HCT116 (cell line): ENCODE measurements around the gene OCA2. TPM values are rescaled to one million over a fixed set of nuclear protein-coding genes. Genes with fewer than 3 reads are reported as not detected.

Experiments
- ATAC-seq: fragments of 200-7000 bp; cut with Tn5 transposase; 2 replicates; pipeline ENCODE4 v1.9.1; 2020; ENCODE audit warnings: mild to moderate bottlenecking, moderate library complexity
- BruUV-seq: library from RNA; stranded (reverse); fragments of 400-500 nt; replicated peaks from 2 replicates; lab custom pipeline; 2021; lab: Mats Ljungman, UMichigan
- CTCF ChIA-PET: fragments of 300-600 bp; sonication (Branson Sonifier 250); formaldehyde crosslinking; loops from one replicate; lab custom pipeline; 2021; ENCODE audit warnings: antibody characterized with exemption; lab: Charles Lee
- POLR2A ChIA-PET: fragments of 300-600, 350-600 bp; sonication (Branson Sonifier 250); formaldehyde crosslinking; loops from one replicate; lab custom pipeline; 2021; ENCODE audit warnings: antibody characterized with exemption; lab: Charles Lee
- RAD21 ChIA-PET, 2 experiments: fragments of 300-600 bp; sonication (Branson Sonifier 250); formaldehyde crosslinking; loops; one replicate each; lab custom pipeline; 2023; ENCODE audit warnings: low total read pairs in 2 of 2; ENCODE audit not compliant: uncharacterized antibody in 2 of 2, unreplicated experiment in 2 of 2, low non-redundant PET in 1 of 2; lab: Charles Lee
- DNase-seq: peaks from one replicate; pipeline ENCODE4 v3.0.0-alpha.2; 2010; ENCODE audit warnings: low read depth, low spot score
- H2AFZ ChIP-seq: fragments of 200-600 bp; shearing (Covaris generic), sonication (generic); 2 replicates; pipeline ENCODE4 v1.6.1; 2017; ENCODE audit warnings: low read depth, mixed run types, mixed read lengths, antibody characterized with exemption, low read length; ENCODE audit not compliant: poor library complexity, severe bottlenecking
- H3K27ac ChIP-seq: 2 replicates; pipeline ENCODE4 v1.5.1; 2012; ENCODE audit warnings: low read depth, low read length
- H3K27me3 ChIP-seq: fragments of 200-600 bp; sonication (generic); 2 replicates; pipeline ENCODE4 v1.6.1; 2016; ENCODE audit warnings: mixed run types, low read length, mixed read lengths; ENCODE audit not compliant: insufficient read depth
- H3K36me3 ChIP-seq, 2 experiments: fragments of 200-500 bp in 1 of 2; fragments of 200-600 bp in 1 of 2; sonication (Bioruptor generic) in 1 of 2; sonication (generic) in 1 of 2; 2 replicates each; pipeline versions ENCODE4 v1.5.1 to v1.6.1; 2014 to 2016; ENCODE audit warnings: low read length in 2 of 2, inconsistent platforms in 1 of 2, mixed read lengths in 1 of 2, mixed run types in 1 of 2; ENCODE audit not compliant: insufficient read depth in 2 of 2, control insufficient read depth in 1 of 2
- H3K4me1 ChIP-seq, 2 experiments: fragments of 200-600 bp in 1 of 2; sonication (generic) in 1 of 2; 2 replicates each; pipeline versions ENCODE4 v1.5.1 to v1.6.1; 2012 to 2017; ENCODE audit warnings: low read length in 2 of 2, inconsistent platforms in 1 of 2, mild to moderate bottlenecking in 1 of 2, mixed read lengths in 1 of 2, mixed run types in 1 of 2, moderate library complexity in 1 of 2; ENCODE audit not compliant: insufficient read depth in 2 of 2, control insufficient read depth in 1 of 2
- H3K4me2 ChIP-seq: fragments of 200-600 bp; sonication (generic); 2 replicates; pipeline ENCODE4 v1.6.1; 2017; ENCODE audit warnings: mixed run types, low read length, mixed read lengths
- H3K4me3 ChIP-seq, 2 experiments: fragments of 200-600 bp in 1 of 2; sonication (generic) in 1 of 2; replicated peaks in 1 of 2; 2 replicates each; pipeline ENCODE4 v1.5.1; 2011 to 2016; ENCODE audit warnings: low read length in 2 of 2, control low read depth in 1 of 2, low read depth in 1 of 2, mild to moderate bottlenecking in 1 of 2, mixed read lengths in 1 of 2, mixed run types in 1 of 2
- H3K79me2 ChIP-seq: fragments of 200-600 bp; sonication (generic); 2 replicates; pipeline ENCODE4 v1.6.1; 2017; ENCODE audit warnings: mild to moderate bottlenecking, mixed run types, low read length, moderate library complexity, mixed read lengths; ENCODE audit not compliant: insufficient read depth
- H3K9ac ChIP-seq: fragments of 200-600 bp; sonication (generic); 2 replicates; pipeline ENCODE4 v1.6.1; 2016; ENCODE audit warnings: low read length, mixed read lengths
- H3K9me2 ChIP-seq: fragments of 200-600 bp; sonication (generic), shearing (Covaris generic); 2 replicates; pipeline ENCODE4 v1.6.1; 2017; ENCODE audit warnings: mixed run types, mild to moderate bottlenecking, moderate library complexity; ENCODE audit not compliant: insufficient read depth
- H3K9me3 ChIP-seq, 2 experiments: fragments of 200-500 bp in 1 of 2; fragments of 200-600 bp in 1 of 2; sonication (Bioruptor generic) in 1 of 2; sonication (generic) in 1 of 2; 2 replicates each; pipeline ENCODE4 v1.6.1; 2014 to 2017; ENCODE audit warnings: low read length in 2 of 2, mixed read lengths in 2 of 2, inconsistent platforms in 1 of 2, low read depth in 1 of 2, mild to moderate bottlenecking in 1 of 2, mixed run types in 1 of 2, moderate library complexity in 1 of 2; ENCODE audit not compliant: control insufficient read depth in 1 of 2, insufficient read depth in 1 of 2
- H4K20me1 ChIP-seq: fragments of 200-600 bp; sonication (generic), shearing (Covaris generic); 2 replicates; pipeline ENCODE4 v1.6.1; 2017; ENCODE audit warnings: mixed run types, mild to moderate bottlenecking, moderate library complexity; ENCODE audit not compliant: insufficient read depth
- RAD21 ChIP-seq: IDR thresholded peaks from 2 replicates; pipeline ENCODE4 v1.6.1; 2012; ENCODE audit warnings: low read depth, mild to moderate bottlenecking
- SIN3A ChIP-seq: IDR thresholded peaks from 2 replicates; pipeline ENCODE4 v1.6.1; 2012; ENCODE audit warnings: low read depth
- SP1 ChIP-seq: IDR thresholded peaks from 2 replicates; pipeline ENCODE4 v1.6.1; 2012; ENCODE audit warnings: low read depth
- YY1 ChIP-seq: IDR thresholded peaks from 2 replicates; pipeline ENCODE4 v1.6.1; 2011; ENCODE audit warnings: low read length, low read depth, moderate library complexity, mild to moderate bottlenecking; ENCODE audit not compliant: insufficient replicate concordance; ENCODE audit errors: extremely low read depth
- intact Hi-C: fragments of 100-400 bp; cut with micrococcal nuclease; formaldehyde crosslinking; loops from 2 replicates; pipeline ENCODE4 v1.10.0; 2022
- total RNA-seq: library from RNA; stranded (reverse); gene quantifications from one replicate; pipeline ENCODE4 v1.2.1, GENCODE V29; 2021; ENCODE audit not compliant: unreplicated experiment
- TF ChIP-seq, protein P1 (sequence below): IDR thresholded peaks from 2 replicates; pipeline ENCODE4 v1.6.1; 2012; ENCODE audit warnings: low read depth

Gene OCA2
- total RNA-seq, 1 experiment from 2014 or later = not detected

DNA sequence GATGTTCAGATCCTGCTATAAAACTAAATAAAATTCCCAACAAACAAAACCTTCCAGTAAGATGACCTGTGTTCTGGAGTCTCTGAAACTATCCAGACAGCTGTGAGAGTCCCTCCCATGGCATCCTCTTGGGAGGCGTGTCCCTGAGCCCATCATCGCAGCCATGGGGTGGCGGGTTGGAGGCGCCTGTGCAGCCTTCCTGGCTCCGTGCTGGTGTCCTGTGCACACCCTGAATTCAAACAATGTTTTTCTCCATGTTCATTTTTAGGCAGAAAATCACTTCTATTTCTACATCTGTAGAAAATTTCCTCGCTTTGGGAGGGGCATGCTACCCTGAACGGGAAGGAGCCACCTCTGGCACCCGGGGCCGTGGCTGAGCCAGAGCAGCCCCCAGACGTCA, 19.4 kb upstream of the OCA2 start (continued):
- TF ChIP-seq, protein P1, sequence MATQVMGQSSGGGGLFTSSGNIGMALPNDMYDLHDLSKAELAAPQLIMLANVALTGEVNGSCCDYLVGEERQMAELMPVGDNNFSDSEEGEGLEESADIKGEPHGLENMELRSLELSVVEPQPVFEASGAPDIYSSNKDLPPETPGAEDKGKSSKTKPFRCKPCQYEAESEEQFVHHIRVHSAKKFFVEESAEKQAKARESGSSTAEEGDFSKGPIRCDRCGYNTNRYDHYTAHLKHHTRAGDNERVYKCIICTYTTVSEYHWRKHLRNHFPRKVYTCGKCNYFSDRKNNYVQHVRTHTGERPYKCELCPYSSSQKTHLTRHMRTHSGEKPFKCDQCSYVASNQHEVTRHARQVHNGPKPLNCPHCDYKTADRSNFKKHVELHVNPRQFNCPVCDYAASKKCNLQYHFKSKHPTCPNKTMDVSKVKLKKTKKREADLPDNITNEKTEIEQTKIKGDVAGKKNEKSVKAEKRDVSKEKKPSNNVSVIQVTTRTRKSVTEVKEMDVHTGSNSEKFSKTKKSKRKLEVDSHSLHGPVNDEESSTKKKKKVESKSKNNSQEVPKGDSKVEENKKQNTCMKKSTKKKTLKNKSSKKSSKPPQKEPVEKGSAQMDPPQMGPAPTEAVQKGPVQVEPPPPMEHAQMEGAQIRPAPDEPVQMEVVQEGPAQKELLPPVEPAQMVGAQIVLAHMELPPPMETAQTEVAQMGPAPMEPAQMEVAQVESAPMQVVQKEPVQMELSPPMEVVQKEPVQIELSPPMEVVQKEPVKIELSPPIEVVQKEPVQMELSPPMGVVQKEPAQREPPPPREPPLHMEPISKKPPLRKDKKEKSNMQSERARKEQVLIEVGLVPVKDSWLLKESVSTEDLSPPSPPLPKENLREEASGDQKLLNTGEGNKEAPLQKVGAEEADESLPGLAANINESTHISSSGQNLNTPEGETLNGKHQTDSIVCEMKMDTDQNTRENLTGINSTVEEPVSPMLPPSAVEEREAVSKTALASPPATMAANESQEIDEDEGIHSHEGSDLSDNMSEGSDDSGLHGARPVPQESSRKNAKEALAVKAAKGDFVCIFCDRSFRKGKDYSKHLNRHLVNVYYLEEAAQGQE = no peak
- TF ChIP-seq RAD21 = no peak

DNA sequence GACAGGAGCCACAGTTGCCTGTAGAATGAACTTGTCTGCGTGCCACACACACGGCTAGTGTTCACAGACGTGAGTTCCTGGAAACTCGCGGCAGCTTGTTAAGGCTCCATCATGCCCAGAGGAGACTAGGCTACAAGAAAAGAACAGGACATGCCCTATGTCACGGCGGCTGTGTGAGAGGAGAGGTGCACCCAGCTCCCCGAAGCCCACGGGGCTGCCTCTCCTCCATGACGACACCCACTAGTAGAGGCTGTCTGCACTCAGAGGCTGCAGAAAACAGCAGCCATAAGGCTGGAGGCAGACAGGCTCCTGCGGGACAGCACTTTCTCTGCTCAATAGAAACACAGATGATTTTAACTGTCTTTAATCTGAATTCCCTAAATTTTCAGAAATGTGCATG, 19.0 kb upstream of the OCA2 start:
- no peaks in the 10 kb centered on the region for H3K4me1 ChIP-seq
- ATAC-seq = no peak
- CTCF ChIA-PET = interaction anchor here (3.2 kb wide), 1 partner anchor 8 kb away, joined by 8 read pairs; no protein-coding TSS in a partner anchor
- no peaks in the 10 kb centered on the region for H3K79me2 ChIP-seq
- H3K9me3 ChIP-seq = no peaks in the 10 kb centered on the region
- TF ChIP-seq SP1 = no peak
- TF ChIP-seq, protein P1 = no peak
- no peak for TF ChIP-seq SIN3A
- TF ChIP-seq YY1 = no peak
- H3K36me3 ChIP-seq = peaks cover 11 to 17% of the 10 kb centered on the region in 2 experiments; a peak in 3 of 4 replicates
- H3K4me2 ChIP-seq = no peak overlapping the region
- H3K27ac ChIP-seq = no peak overlapping the region
- H3K27me3 ChIP-seq = no peaks in the 10 kb centered on the region
- H4K20me1 ChIP-seq = no peaks in the 10 kb centered on the region
- POLR2A ChIA-PET = no interaction called here
- no TSS peak for BruUV-seq
- DNase-seq = no peak
- no peaks in the 10 kb centered on the region for H3K9me2 ChIP-seq
- no peak overlapping the region for H2AFZ ChIP-seq
- no peak overlapping the region for H3K9ac ChIP-seq
- intact Hi-C loops = no loop called here
- RAD21 ChIA-PET = no interaction called here
- no peak overlapping the region for H3K4me3 ChIP-seq
